WTC11 (cell line): ENCODE measurements around the gene METTL1. TPM values are rescaled to one million over a fixed set of nuclear protein-coding genes. Genes with fewer than 3 reads are reported as not detected.

Source experiments
- ATAC-seq: fragments of 200-7000 bp; cut with Tn5 transposase; 2 replicates; pipeline ENCODE4 v1.10.0; 2021; ENCODE audit warnings: mild to moderate bottlenecking, moderate library complexity
- CTCF ChIA-PET: fragments of 300-600 bp; sonication (Branson Sonifier 250); formaldehyde crosslinking; loops from one replicate; lab custom pipeline; 2021; ENCODE audit warnings: antibody characterized with exemption; lab: Charles Lee
- POLR2A ChIA-PET: fragments of 350-600 bp; sonication (Branson Sonifier 250); formaldehyde crosslinking; loops from one replicate; lab custom pipeline; 2021; ENCODE audit warnings: antibody characterized with exemption; lab: Charles Lee
- DNase-seq: peaks from one replicate; pipeline ENCODE4 v3.0.0; 2021; ENCODE audit warnings: low spot score
- H3K27ac Mint-ChIP-seq: 2 replicates; pipeline ENCODE4 v1.8.0; 2021; ENCODE audit warnings: mixed read lengths
- H3K27me3 Mint-ChIP-seq: 2 replicates; pipeline ENCODE4 v1.8.0; 2021; ENCODE audit warnings: low read depth, mild to moderate bottlenecking, moderate library complexity, mixed read lengths
- H3K36me3 Mint-ChIP-seq: 2 replicates; pipeline ENCODE4 v1.8.0; 2021; ENCODE audit warnings: mixed read lengths
- H3K4me1 Mint-ChIP-seq: 2 replicates; pipeline ENCODE4 v1.8.0; 2022; ENCODE audit warnings: mixed read lengths
- H3K4me3 Mint-ChIP-seq: 2 replicates; pipeline ENCODE4 v1.8.0; 2021; ENCODE audit warnings: mild to moderate bottlenecking, moderate library complexity, mixed read lengths
- H3K9me3 Mint-ChIP-seq: 2 replicates; pipeline ENCODE4 v1.8.0; 2021; ENCODE audit warnings: mixed read lengths
- ARID4B ChIP-seq: sonication (generic); formaldehyde crosslinking; IDR thresholded peaks from 2 replicates; pipeline ENCODE4 v1.8.0; 2023; ENCODE audit warnings: missing genetic modification reagents, mild to moderate bottlenecking, borderline replicate concordance
- ATF1 ChIP-seq: sonication (generic); formaldehyde crosslinking; IDR thresholded peaks from 2 replicates; pipeline ENCODE4 v1.8.1; 2023; ENCODE audit warnings: mild to moderate bottlenecking, moderate library complexity, missing genetic modification reagents
- ATF3 ChIP-seq: sonication (generic); formaldehyde crosslinking; conservative IDR thresholded peaks from 2 replicates; pipeline ENCODE4 v1.8.1; 2022; ENCODE audit warnings: mild to moderate bottlenecking, missing genetic modification reagents
- CTCF ChIP-seq: fragments of 200-600 bp; IDR thresholded peaks from 2 replicates; pipeline ENCODE4 v1.8.0; 2022; ENCODE audit warnings: antibody characterized with exemption
- IRF2 ChIP-seq: sonication (generic); formaldehyde crosslinking; IDR thresholded peaks from 2 replicates; pipeline ENCODE4 v1.8.0; 2022; ENCODE audit warnings: low read depth, missing genetic modification reagents, borderline replicate concordance
- NR2C2 ChIP-seq: sonication (generic); formaldehyde crosslinking; IDR thresholded peaks from 2 replicates; pipeline ENCODE4 v1.8.0; 2022; ENCODE audit warnings: mild to moderate bottlenecking, missing genetic modification reagents
- OVOL2 ChIP-seq: fragments of 250-450 bp; sonication (Bioruptor Pico); IDR thresholded peaks from 2 replicates; pipeline ENCODE4 v1.9.0; 2021; ENCODE audit warnings: mild to moderate bottlenecking, borderline replicate concordance
- SP1 ChIP-seq: sonication (generic); formaldehyde crosslinking; conservative IDR thresholded peaks from 2 replicates; pipeline ENCODE4 v1.8.1; 2022; ENCODE audit warnings: missing genetic modification reagents
- ZMAT4 ChIP-seq: fragments of 250-450 bp; sonication (Bioruptor Pico); IDR thresholded peaks from 2 replicates; pipeline ENCODE4 v1.9.0; 2021; ENCODE audit warnings: mild to moderate bottlenecking
- ZNF138 ChIP-seq: sonication (generic); formaldehyde crosslinking; conservative IDR thresholded peaks from 2 replicates; pipeline ENCODE4 v1.8.1; 2022; ENCODE audit warnings: mild to moderate bottlenecking, moderate library complexity, missing genetic modification reagents
- ZNF219 ChIP-seq: sonication (generic); formaldehyde crosslinking; IDR thresholded peaks from 2 replicates; pipeline ENCODE4 v1.8.0; 2023; ENCODE audit warnings: missing genetic modification reagents, mild to moderate bottlenecking, borderline replicate concordance
- ZNF263 ChIP-seq: sonication (generic); formaldehyde crosslinking; IDR thresholded peaks from 2 replicates; pipeline ENCODE4 v1.8.1; 2022; ENCODE audit warnings: low read depth, mild to moderate bottlenecking, moderate library complexity, missing genetic modification reagents
- ZNF512 ChIP-seq: sonication (generic); formaldehyde crosslinking; IDR thresholded peaks from 2 replicates; pipeline ENCODE4 v1.8.1; 2022; ENCODE audit warnings: missing genetic modification reagents, borderline replicate concordance
- ZSCAN18 ChIP-seq: fragments of 250-450 bp; sonication (Bioruptor Pico); IDR thresholded peaks from 2 replicates; pipeline ENCODE4 v2.1.2; 2022; ENCODE audit warnings: mild to moderate bottlenecking, moderate library complexity
- total RNA-seq: library from RNA; stranded (reverse); gene quantifications from 3 replicates; pipeline ENCODE4 v1.2.3, GENCODE V29; 2021

METTL1 gene
- total RNA-seq, 1 experiment from 2014 or later, result 25.5 TPM

- Mint-ChIP-seq H3K27me3 (no peaks in the 10 kb centered on the region), H3K36me3 (peaks cover 6% of the 10 kb centered on the region), H3K9me3 (no peaks in the 10 kb centered on the region), H3K4me1 (peaks cover 4% of the 10 kb centered on the region; the same call in 1 of the 2 replicates), H3K4me3 (no peak overlapping the region), H3K27ac (no peak overlapping the region)
- CTCF ChIA-PET, result interaction anchor here (2.2 kb wide), 1 partner anchor 23 kb away, joined by 10 read pairs; no protein-coding TSS in a partner anchor
- ATAC-seq, result no peak
- no peak for TF ChIP-seq ZNF219 (CRISPR knock-in tag)
- TF ChIP-seq ZNF263 (CRISPR knock-in tag), result no peak
- no peak for TF ChIP-seq IRF2
- no peak for TF ChIP-seq CTCF
- no peak for TF ChIP-seq NR2C2 (CRISPR knock-in tag)
- no peak for TF ChIP-seq ATF3 (CRISPR knock-in tag)
- POLR2A ChIA-PET, result interaction anchor here (1.0 kb wide), 1 partner anchor 8 kb away, joined by 5 read pairs; the partner anchor contains the start of genes EEF1AKMT3 and METTL1
- no peak for DNase-seq
Observed at GRCh38 chr12:57780284-57780897, 8.5 kb upstream of the METTL1 start.

- Mint-ChIP-seq H3K4me1 (peaks cover 4% of the 10 kb centered on the region; the same call in 1 of the 2 replicates), H3K9me3 (no peaks in the 10 kb centered on the region), H3K27me3 (no peaks in the 10 kb centered on the region), H3K27ac (no peak overlapping the region), H3K4me3 (no peak overlapping the region), H3K36me3 (peaks cover 6% of the 10 kb centered on the region)
- ATAC-seq (no peak), DNase-seq (no peak)
- TF ChIP-seq ZNF512 (CRISPR knock-in tag), result no peak
- no peak for TF ChIP-seq SP1 (CRISPR knock-in tag)
- TF ChIP-seq ARID4B, result no peak
- no peak for TF ChIP-seq ZNF138 (CRISPR knock-in tag)
- TF ChIP-seq ATF1, result no peak
- no peak for TF ChIP-seq OVOL2 (CRISPR knock-in tag)
- no peak for TF ChIP-seq ZMAT4 (CRISPR knock-in tag)
- no peak for TF ChIP-seq ZSCAN18 (CRISPR knock-in tag)
- CTCF ChIA-PET, result interaction anchor here (2.2 kb wide), 1 partner anchor 23 kb away, joined by 10 read pairs; no protein-coding TSS in a partner anchor
- POLR2A ChIA-PET, result interaction anchor here (1.0 kb wide), 1 partner anchor 8 kb away, joined by 5 read pairs; the partner anchor contains the start of genes EEF1AKMT3 and METTL1
Observed at GRCh38 chr12:57779736-57780135, 7.8 kb upstream of the METTL1 start.
